Activated T-cell treated with anti-CD3 and anti-CD28 coated beads, Interleukin-2, amount 50 U/mL, for 4 hours (primary cell): ENCODE results near the gene ZNF148. TPM values are rescaled to one million over a fixed set of nuclear protein-coding genes. Genes with fewer than 3 reads are reported as not detected.

Experiments used
- ATAC-seq, 2 donors: fragments of 200-7000 bp; cut with Tn5 transposase; one replicate each; pipeline ENCODE4 v1.10.0; 2021
- DNase-seq: peaks from one replicate; pipeline ENCODE4 v3.0.0-alpha.2; 2020
- H3K27me3 Mint-ChIP-seq: one replicate; pipeline ENCODE4 v1.8.0; 2021; ENCODE audit warnings: low read depth, mixed read lengths
- H3K36me3 Mint-ChIP-seq: one replicate; pipeline ENCODE4 v1.8.0; 2022; ENCODE audit warnings: mixed read lengths; ENCODE audit not compliant: insufficient read depth
- H3K4me1 Mint-ChIP-seq: one replicate; pipeline ENCODE4 v1.8.0; 2021; ENCODE audit warnings: low read depth, mixed read lengths
- H3K4me3 Mint-ChIP-seq: one replicate; pipeline ENCODE4 v1.8.0; 2021; ENCODE audit warnings: mild to moderate bottlenecking, moderate library complexity, mixed read lengths
- H3K9me3 Mint-ChIP-seq: one replicate; pipeline ENCODE4 v1.8.0; 2021; ENCODE audit warnings: mixed read lengths
- total RNA-seq, 3 donors: library from RNA; stranded (reverse); gene quantifications; one replicate each; pipeline ENCODE4 v1.2.1, GENCODE V29; 2021

Gene ZNF148
- total RNA-seq, 3 donors from 2014 or later = 28.9 to 31.1 (median 29.6) TPM

GRCh38 chr3:125203731-125204130 lies 171.4 kb downstream of the ZNF148 start:
- Mint-ChIP-seq H3K36me3 (no peaks in the 10 kb centered on the region), H3K4me1 (peaks cover 6% of the 10 kb centered on the region), H3K4me3 (no peak overlapping the region), H3K9me3 (no peaks in the 10 kb centered on the region), H3K27me3 (peaks cover 11% of the 10 kb centered on the region)
- no peak for ATAC-seq
- no peak for DNase-seq

- ATAC-seq = no peak
- Mint-ChIP-seq H3K4me1 (peaks cover 6% of the 10 kb centered on the region), H3K27me3 (peaks cover 5% of the 10 kb centered on the region), H3K9me3 (no peaks in the 10 kb centered on the region), H3K4me3 (no peak overlapping the region), H3K36me3 (no peaks in the 10 kb centered on the region)
- DNase-seq = no peak
Measured at GRCh38 chr3:125202197-125202596, 172.9 kb downstream of the ZNF148 start.

- Mint-ChIP-seq H3K27me3 (peaks cover 3% of the 10 kb centered on the region), H3K9me3 (no peaks in the 10 kb centered on the region), H3K4me1 (peaks cover 6% of the 10 kb centered on the region), H3K36me3 (no peaks in the 10 kb centered on the region), H3K4me3 (no peak overlapping the region)
- DNase-seq = no peak
- ATAC-seq = peak in 1 of 2 donors; percentile 70
Measured at GRCh38 chr3:125200731-125201139, 174.4 kb downstream of the ZNF148 start.

- ATAC-seq (peak in 1 of 2 donors; percentile 67), DNase-seq (no peak)
- no peaks in the 10 kb centered on the region for H3K9me3 Mint-ChIP-seq
- peaks cover 2% of the 10 kb centered on the region for H3K27me3 Mint-ChIP-seq
- no peaks in the 10 kb centered on the region for H3K36me3 Mint-ChIP-seq
- H3K4me3 Mint-ChIP-seq = no peak overlapping the region
- H3K4me1 Mint-ChIP-seq = no peaks in the 10 kb centered on the region
Measured at GRCh38 chr3:125194849-125195601, 180.1 kb downstream of the ZNF148 start.

- H3K27me3 Mint-ChIP-seq = peaks cover 2% of the 10 kb centered on the region
- no peaks in the 10 kb centered on the region for H3K9me3 Mint-ChIP-seq
- DNase-seq (no peak), ATAC-seq (no peak)
- no peak overlapping the region for H3K4me3 Mint-ChIP-seq
- no peaks in the 10 kb centered on the region for H3K4me1 Mint-ChIP-seq
- no peaks in the 10 kb centered on the region for H3K36me3 Mint-ChIP-seq
Measured at GRCh38 chr3:125194061-125194848, 180.9 kb downstream of the ZNF148 start.

- Mint-ChIP-seq H3K27me3 (peaks cover 2% of the 10 kb centered on the region), H3K36me3 (no peaks in the 10 kb centered on the region), H3K4me3 (no peak overlapping the region), H3K9me3 (no peaks in the 10 kb centered on the region), H3K4me1 (no peaks in the 10 kb centered on the region)
- peak in 1 of 2 donors; percentile 23 for ATAC-seq
- DNase-seq = no peak
Measured at GRCh38 chr3:125192190-125193035, 182.7 kb downstream of the ZNF148 start.

- DNase-seq (no peak), ATAC-seq (peak in 1 of 2 donors; percentile 60)
- H3K27me3 Mint-ChIP-seq = peaks cover 2% of the 10 kb centered on the region
- no peaks in the 10 kb centered on the region for H3K36me3 Mint-ChIP-seq
- H3K4me1 Mint-ChIP-seq = no peaks in the 10 kb centered on the region
- H3K4me3 Mint-ChIP-seq = no peak overlapping the region
- no peaks in the 10 kb centered on the region for H3K9me3 Mint-ChIP-seq
Measured at GRCh38 chr3:125191730-125192129, 183.4 kb downstream of the ZNF148 start.

- DNase-seq = no peak
- peaks cover 2% of the 10 kb centered on the region for H3K4me1 Mint-ChIP-seq
Measured at GRCh38 chr3:125191256-125191655, 183.9 kb downstream of the ZNF148 start.

GRCh38 chr3:125190786-125191185 lies 184.3 kb downstream of the ZNF148 start:
- H3K4me3 Mint-ChIP-seq = no peak overlapping the region
- ATAC-seq = no peak
- H3K36me3 Mint-ChIP-seq = no peaks in the 10 kb centered on the region
- H3K27me3 Mint-ChIP-seq = peaks cover 2% of the 10 kb centered on the region
- no peak for DNase-seq
- H3K9me3 Mint-ChIP-seq = no peaks in the 10 kb centered on the region
- H3K4me1 Mint-ChIP-seq = peaks cover 4% of the 10 kb centered on the region

More at GRCh38 chr3:125191256-125191655, 183.9 kb downstream of the ZNF148 start:
- Mint-ChIP-seq H3K36me3 (no peaks in the 10 kb centered on the region), H3K4me3 (no peak overlapping the region), H3K9me3 (no peaks in the 10 kb centered on the region), H3K27me3 (peaks cover 2% of the 10 kb centered on the region)
- ATAC-seq = no peak

GRCh38 chr3:125189378-125190165 lies 185.6 kb downstream of the ZNF148 start:
- DNase-seq = no peak
- Mint-ChIP-seq H3K27me3 (peaks cover 2% of the 10 kb centered on the region), H3K4me1 (peaks cover 4% of the 10 kb centered on the region), H3K9me3 (no peaks in the 10 kb centered on the region), H3K4me3 (no peak overlapping the region), H3K36me3 (no peaks in the 10 kb centered on the region)
- no peak for ATAC-seq

- Mint-ChIP-seq H3K9me3 (no peaks in the 10 kb centered on the region), H3K4me1 (peaks cover 4% of the 10 kb centered on the region), H3K4me3 (no peak overlapping the region), H3K27me3 (peaks cover 2% of the 10 kb centered on the region), H3K36me3 (no peaks in the 10 kb centered on the region)
- ATAC-seq (no peak), DNase-seq (no peak)
Measured at GRCh38 chr3:125188955-125189354, 186.2 kb downstream of the ZNF148 start.

- Mint-ChIP-seq H3K36me3 (no peaks in the 10 kb centered on the region), H3K4me3 (no peak overlapping the region), H3K9me3 (no peaks in the 10 kb centered on the region), H3K4me1 (peaks cover 4% of the 10 kb centered on the region), H3K27me3 (no peaks in the 10 kb centered on the region)
- ATAC-seq = no peak
- DNase-seq = no peak
Measured at GRCh38 chr3:125187599-125187910, 187.6 kb downstream of the ZNF148 start.

- Mint-ChIP-seq H3K36me3 (no peaks in the 10 kb centered on the region), H3K27me3 (no peaks in the 10 kb centered on the region), H3K9me3 (no peaks in the 10 kb centered on the region), H3K4me1 (peaks cover 4% of the 10 kb centered on the region), H3K4me3 (no peak overlapping the region)
- no peak for ATAC-seq
- DNase-seq = no peak
Measured at GRCh38 chr3:125186800-125187598, 188.1 kb downstream of the ZNF148 start.
